H9 (cell line): ENCODE data around the gene ESRP2. TPM values are rescaled to one million over a fixed set of nuclear protein-coding genes. Genes with fewer than 3 reads are reported as not detected.

Source experiments
- DNase-seq: peaks from one replicate; pipeline ENCODE4 v3.0.0-alpha.2; 2017
- H2AFZ ChIP-seq: one replicate; pipeline ENCODE4 v1.6.1; 2013; ENCODE audit warnings: mild to moderate bottlenecking, low read length, control low read depth, moderate library complexity
- H2AK5ac ChIP-seq: 2 replicates; pipeline ENCODE4 v1.6.1; 2013; ENCODE audit warnings: low read length, control low read depth, mixed read lengths; ENCODE audit not compliant: insufficient read length
- H2BK120ac ChIP-seq: one replicate; pipeline ENCODE4 v1.6.1; 2013; ENCODE audit warnings: low read depth, mild to moderate bottlenecking, low read length, control low read depth, inconsistent platforms; ENCODE audit not compliant: poor library complexity, severe bottlenecking
- H2BK12ac ChIP-seq: 2 replicates; pipeline ENCODE4 v1.6.1; 2013; ENCODE audit warnings: low read length, control low read depth, mixed read lengths, low read depth; ENCODE audit not compliant: insufficient read length
- H2BK15ac ChIP-seq: 2 replicates; pipeline ENCODE4 v1.6.1; 2013; ENCODE audit warnings: low read depth, low read length, control low read depth
- H2BK20ac ChIP-seq: one replicate; pipeline ENCODE4 v1.6.1; 2013; ENCODE audit warnings: low read depth, mild to moderate bottlenecking, low read length, control low read depth, inconsistent platforms; ENCODE audit not compliant: poor library complexity, severe bottlenecking
- H2BK5ac ChIP-seq: 2 replicates; pipeline ENCODE4 v1.6.1; 2013; ENCODE audit warnings: low read length, control low read depth, mixed read lengths; ENCODE audit not compliant: insufficient read length
- H3K14ac ChIP-seq: 2 replicates; pipeline ENCODE4 v1.6.1; 2013; ENCODE audit warnings: low read length, control low read depth; ENCODE audit not compliant: insufficient read depth
- H3K18ac ChIP-seq: 2 replicates; pipeline ENCODE4 v1.6.1; 2013; ENCODE audit warnings: low read depth, mild to moderate bottlenecking, mixed read lengths, low read length, control low read depth; ENCODE audit not compliant: insufficient read length
- H3K23ac ChIP-seq: 2 replicates; pipeline ENCODE4 v1.6.1; 2013; ENCODE audit warnings: low read length, control low read depth, mixed read lengths, low read depth; ENCODE audit not compliant: insufficient read length
- H3K23me2 ChIP-seq: 2 replicates; pipeline ENCODE4 v1.6.1; 2013; ENCODE audit warnings: low read depth, mild to moderate bottlenecking, mixed read lengths, low read length, control low read depth; ENCODE audit not compliant: insufficient read length, poor library complexity, severe bottlenecking
- H3K27ac ChIP-seq: 2 replicates; pipeline ENCODE4 v1.5.1; 2013; ENCODE audit warnings: low read length, control low read depth, mixed read lengths, low read depth; ENCODE audit not compliant: insufficient read length
- H3K27me3 ChIP-seq: 2 replicates; pipeline ENCODE4 v1.6.1; 2013; ENCODE audit warnings: low read length, control low read depth, inconsistent platforms; ENCODE audit not compliant: insufficient read depth
- H3K4ac ChIP-seq: 2 replicates; pipeline ENCODE4 v1.6.1; 2013; ENCODE audit warnings: low read depth, mild to moderate bottlenecking, control low read depth, inconsistent platforms, low read length, moderate library complexity
- H3K4me1 ChIP-seq: 2 replicates; pipeline ENCODE4 v1.6.1; 2013; ENCODE audit warnings: low read length, control low read depth, inconsistent platforms; ENCODE audit not compliant: insufficient read depth
- H3K4me2 ChIP-seq: 2 replicates; pipeline ENCODE4 v1.6.1; 2013; ENCODE audit warnings: low read length, control low read depth, mixed read lengths; ENCODE audit not compliant: insufficient read length, insufficient read depth
- H3K56ac ChIP-seq: 2 replicates; pipeline ENCODE4 v1.6.1; 2013; ENCODE audit warnings: low read depth, mild to moderate bottlenecking, mixed read lengths, low read length, control low read depth; ENCODE audit not compliant: insufficient read length
- H3K79me1 ChIP-seq: 2 replicates; pipeline ENCODE4 v1.6.1; 2013; ENCODE audit warnings: low read depth, mild to moderate bottlenecking, moderate library complexity, low read length, control low read depth, inconsistent platforms; ENCODE audit not compliant: insufficient read depth, poor library complexity, severe bottlenecking
- H3K79me2 ChIP-seq: 2 replicates; pipeline ENCODE4 v1.6.1; 2013; ENCODE audit warnings: low read length, control low read depth, inconsistent platforms; ENCODE audit not compliant: insufficient read depth
- H3K9ac ChIP-seq: 2 replicates; pipeline ENCODE4 v1.6.1; 2013; ENCODE audit warnings: low read length, control low read depth, mixed read lengths; ENCODE audit not compliant: insufficient read length; ENCODE audit errors: extremely low read depth
- H3K9me3 ChIP-seq: one replicate; pipeline ENCODE4 v1.6.1; 2013; ENCODE audit warnings: low read depth, low read length, inconsistent platforms; ENCODE audit not compliant: control insufficient read depth
- H3T11ph ChIP-seq: one replicate; pipeline ENCODE4 v1.6.1; 2013; ENCODE audit warnings: mild to moderate bottlenecking, low read length, control low read depth, inconsistent platforms
- H4K20me1 ChIP-seq: one replicate; pipeline ENCODE4 v1.6.1; 2013; ENCODE audit not compliant: control insufficient read depth, insufficient read length, insufficient read depth
- H4K5ac ChIP-seq: 2 replicates; pipeline ENCODE4 v1.6.1; 2013; ENCODE audit warnings: low read depth, mild to moderate bottlenecking, mixed read lengths, low read length, control low read depth; ENCODE audit not compliant: insufficient read length
- H4K8ac ChIP-seq: replicated peaks from 2 replicates; pipeline ENCODE4 v1.6.1; 2013; ENCODE audit warnings: low read length, control low read depth, mixed read lengths, low read depth; ENCODE audit not compliant: insufficient read length
- H4K91ac ChIP-seq: 2 replicates; pipeline ENCODE4 v1.6.1; 2013; ENCODE audit warnings: low read depth, mild to moderate bottlenecking, moderate library complexity, mixed read lengths, low read length, control low read depth; ENCODE audit not compliant: insufficient read length
- H3K27ac Mint-ChIP-seq, 3 experiments: 2 replicates in 2 of 3; 3 replicates in 1 of 3; pipeline ENCODE4 v1.8.0; 2020 to 2021; ENCODE audit warnings: mixed read lengths in 3 of 3, mild to moderate bottlenecking in 1 of 3, moderate library complexity in 1 of 3
- H3K27me3 Mint-ChIP-seq: 2 replicates; pipeline ENCODE4 v1.8.0; 2021; ENCODE audit warnings: low read depth, mild to moderate bottlenecking, moderate library complexity, mixed read lengths
- H3K36me3 Mint-ChIP-seq, 3 experiments: 2 replicates in 2 of 3; 3 replicates in 1 of 3; pipeline ENCODE4 v1.8.0; 2020 to 2021; ENCODE audit warnings: low read depth in 3 of 3, mixed read lengths in 3 of 3; ENCODE audit not compliant: insufficient read depth in 1 of 3
- H3K4me1 Mint-ChIP-seq, 2 experiments: 2 replicates each; pipeline ENCODE4 v1.8.0; 2020; ENCODE audit warnings: mixed read lengths in 2 of 2
- H3K4me3 Mint-ChIP-seq, 2 experiments: 2 replicates in 1 of 2; 3 replicates in 1 of 2; pipeline ENCODE4 v1.8.0; 2020 to 2021; ENCODE audit warnings: mild to moderate bottlenecking in 2 of 2, mixed read lengths in 2 of 2, moderate library complexity in 1 of 2
- H3K9me3 Mint-ChIP-seq, 2 experiments: 2 replicates in 1 of 2; 3 replicates in 1 of 2; pipeline ENCODE4 v1.8.0; 2020; ENCODE audit warnings: mild to moderate bottlenecking in 2 of 2, mixed read lengths in 2 of 2, moderate library complexity in 1 of 2
- CTCF ChIP-seq: fragments of 200-600 bp; sonication (generic); conservative IDR thresholded peaks from 3 replicates; pipeline ENCODE4 v1.8.0; 2021; ENCODE audit warnings: antibody characterized with exemption, mild to moderate bottlenecking
- WGBS: extraction: QIAGEN DNeasy Blood & Tissue Kit; methylation state at CpG from one replicate; pipeline ENCODE4 v1.1.7; 2013; ENCODE audit warnings: missing lambda C conversion rate, low lambda C conversion rate, mixed read lengths; ENCODE audit not compliant: insufficient read length; ENCODE audit errors: extremely low coverage; 5-methylcytosine and 5-hydroxymethylcytosine counted together
- total RNA-seq: library from RNA; stranded (reverse); gene quantifications from 2 replicates; pipeline ENCODE4 v1.2.1, GENCODE V29; 2021

The ESRP2 gene
- total RNA-seq, 1 experiment from 2014 or later, result 59.5 TPM

GRCh38 chr16:68194251-68194650 lies 41.7 kb downstream of the ESRP2 start:
- Mint-ChIP-seq H3K9me3 (no peaks in the 10 kb centered on the region), H3K36me3 (peaks cover 11 to 19% (median 14%) of the 10 kb centered on the region in 3 experiments), H3K27ac (no peak overlapping the region), H3K4me1 (no peaks in the 10 kb centered on the region), H3K4me3 (no peak overlapping the region), H3K27me3 (no peaks in the 10 kb centered on the region)
- H3K9me3 ChIP-seq, result no peaks in the 10 kb centered on the region
- no CpG with 5 or more reads among the region's 3 CpGs for WGBS
- H4K91ac ChIP-seq, result no peak overlapping the region
- no peak overlapping the region for H3K18ac ChIP-seq
- no peak overlapping the region for H2BK5ac ChIP-seq
- H3K27ac ChIP-seq, result no peak overlapping the region
- H3K4me2 ChIP-seq, result no peak overlapping the region
- no peak overlapping the region for H2BK20ac ChIP-seq
- H2AFZ ChIP-seq, result no peak overlapping the region
- no peak for DNase-seq
- no peaks in the 10 kb centered on the region for H4K20me1 ChIP-seq
- H3K79me2 ChIP-seq, result no peaks in the 10 kb centered on the region
- H2BK12ac ChIP-seq, result no peak overlapping the region
- no peaks in the 10 kb centered on the region for H3K27me3 ChIP-seq
- H4K8ac ChIP-seq, result no peak overlapping the region
- H3K23ac ChIP-seq, result no peak overlapping the region
- H3K4me1 ChIP-seq, result no peaks in the 10 kb centered on the region
- no peak overlapping the region for H2AK5ac ChIP-seq
- no peak overlapping the region for H3K56ac ChIP-seq
- no peaks in the 10 kb centered on the region for H3K79me1 ChIP-seq
- H4K5ac ChIP-seq, result no peak overlapping the region
- H3K9ac ChIP-seq, result no peak overlapping the region
- no peak overlapping the region for H3K14ac ChIP-seq
- TF ChIP-seq CTCF, result no peak
- no peak overlapping the region for H3K4ac ChIP-seq
- H2BK120ac ChIP-seq, result no peak overlapping the region
- H3T11ph ChIP-seq, result no peak overlapping the region
- H2BK15ac ChIP-seq, result no peak overlapping the region
- H3K23me2 ChIP-seq, result no peaks in the 10 kb centered on the region
